H1 (cell line): ENCODE data around the gene OR5M3. TPM values are rescaled to one million over a fixed set of nuclear protein-coding genes. Genes with fewer than 3 reads are reported as not detected.

Experiments
- ATF3 ChIP-seq: IDR thresholded peaks from 2 replicates; pipeline ENCODE4 v1.6.1; 2011; ENCODE audit warnings: low read depth, mild to moderate bottlenecking, low read length; ENCODE audit not compliant: insufficient read depth
- CBX8 ChIP-seq: fragments of 300-800, 300-1000 bp; sonication (generic); IDR thresholded peaks from 2 replicates; pipeline ENCODE4 v1.7.1; 2016; ENCODE audit warnings: low read depth, low read length, borderline replicate concordance
- CTCF ChIP-seq, 3 experiments: IDR thresholded peaks; 1 replicate in 2 of 3; 2 replicates in 1 of 3; pipeline versions ENCODE4 v1.5.1 to v1.6.1; 2011; ENCODE audit warnings: low read length in 3 of 3, mild to moderate bottlenecking in 3 of 3, inconsistent platforms in 2 of 3, low read depth in 1 of 3, moderate library complexity in 1 of 3; ENCODE audit not compliant: insufficient read depth in 1 of 3; ENCODE audit errors: control extremely low read depth in 1 of 3
- E2F6 ChIP-seq: IDR thresholded peaks from 2 replicates; pipeline ENCODE4 v1.6.1; 2012; ENCODE audit warnings: inconsistent platforms
- EZH2 ChIP-seq: fragments of 200-600 bp; sonication (generic); IDR thresholded peaks from 2 replicates; pipeline ENCODE4 v1.7.1; 2012; ENCODE audit warnings: low read depth, mild to moderate bottlenecking, moderate library complexity, low read length, inconsistent platforms; ENCODE audit not compliant: severe bottlenecking
- GTF2F1 ChIP-seq: IDR thresholded peaks from 2 replicates; pipeline ENCODE4 v1.6.1; 2012; ENCODE audit warnings: low read depth, low read length, improper control_type of control experiment, borderline replicate concordance
- HDAC2 ChIP-seq, 2 experiments: fragments of 300-600 bp in 1 of 2; sonication (generic) in 1 of 2; IDR thresholded peaks; 2 replicates each; pipeline ENCODE4 v1.6.1; 2011 to 2012; ENCODE audit warnings: low read depth in 2 of 2, low read length in 2 of 2, mild to moderate bottlenecking in 2 of 2, moderate library complexity in 2 of 2, borderline replicate concordance in 1 of 2, inconsistent platforms in 1 of 2
- JUN ChIP-seq: IDR thresholded peaks from 2 replicates; pipeline ENCODE4 v1.6.1; 2011; ENCODE audit warnings: low read depth, mild to moderate bottlenecking, improper control_type of control experiment, low read length
- JUND ChIP-seq: IDR thresholded peaks from 2 replicates; pipeline ENCODE4 v1.6.1; 2011; ENCODE audit warnings: mild to moderate bottlenecking, improper control_type of control experiment, low read length
- KDM4A ChIP-seq: IDR thresholded peaks from one replicate; pipeline ENCODE4 v1.7.1; 2012; ENCODE audit warnings: low read depth, mild to moderate bottlenecking, moderate library complexity, low read length, inconsistent platforms; ENCODE audit not compliant: severe bottlenecking
- NANOG ChIP-seq: IDR thresholded peaks from 2 replicates; pipeline ENCODE4 v1.6.1; 2011; ENCODE audit warnings: low read length, low read depth, mild to moderate bottlenecking, inconsistent platforms; ENCODE audit not compliant: insufficient read depth, poor library complexity, severe bottlenecking
- NRF1 ChIP-seq: IDR thresholded peaks from 2 replicates; pipeline ENCODE4 v1.6.1; 2011; ENCODE audit warnings: mild to moderate bottlenecking, low read depth, low read length, improper control_type of control experiment
- TCF12 ChIP-seq: IDR thresholded peaks from 2 replicates; pipeline ENCODE4 v1.6.1; 2011; ENCODE audit warnings: low read depth, mild to moderate bottlenecking, low read length
- YY1 ChIP-seq: IDR thresholded peaks from 2 replicates; pipeline ENCODE4 v1.6.1; 2011; ENCODE audit warnings: low read depth, mild to moderate bottlenecking, low read length
- ZNF274 ChIP-seq: IDR thresholded peaks from 2 replicates; pipeline ENCODE4 v1.7.0; 2012; ENCODE audit warnings: low read length, borderline replicate concordance; ENCODE audit errors: extremely low read depth
- polyA plus RNA-seq, 7 experiments: library from polyadenylated mRNA; depleted of rRNA in 3 of 7; stranded (reverse) in 5 of 7; unstranded in 2 of 7; fragments of >200 nt in 5 of 7; fragments of 200-250 nt in 2 of 7; gene quantifications; 1 replicate in 5 of 7; 2 replicates in 1 of 7; 4 replicates in 1 of 7; pipeline versions ENCODE4 v1.2.1 to v1.2.3, GENCODE V29; 2011 to 2013; ENCODE audit warnings: missing spikeins in 2 of 7, mixed read lengths in 2 of 7
- total RNA-seq: library from RNA; stranded (reverse); fragmentation: NEBNext Ultra II Directional; extraction: Animal tissue kit (Norgen Biotek cat#: 25700); gene quantifications from 2 replicates; pipeline ENCODE4 v1.2.1, GENCODE V29; 2021

OR5M3 gene
- total and polyA plus RNA-seq, 2 of the 8 experiments (the other 6 are each of a cell fraction or from before 2014, with no cell fraction given) = not detected

- TF ChIP-seq HDAC2 (IDR thresholded peaks at IDR 0.05; ENCODE audit: borderline replicate concordance in 1 of 2, low read depth in 2 of 2, low read length in 2 of 2) (no peak), NANOG (no peak), YY1 (no peak), EZH2 (no peak), GTF2F1 (no peak), NRF1 (no peak), JUN (no peak), CBX8 (no peak), KDM4A (no peak), E2F6 (no peak), ATF3 (no peak), CTCF (IDR thresholded peaks at IDR 0.05; ENCODE audit: control extremely low read depth in 1 of 3, insufficient read depth in 1 of 3, low read depth in 1 of 3, low read length in 3 of 3) (no peak), TCF12 (no peak), JUND (no peak), ZNF274 (no peak)
These were observed 19.6 kb downstream of the OR5M3 start (continued) for GRCh38 chr11:56453521-56453920.
